Measurements from ENCODE around the gene STMP1. TPM values are rescaled to one million over a fixed set of nuclear protein-coding genes. Genes with fewer than 3 reads are reported as not detected.
"Not testable (repeated sequence)": the region's sequence is repeated elsewhere in the genome, so short reads cannot be mapped to it uniquely, and the experiment has no call there.

STMP1 gene
- total RNA-seq, 1 donor from 2014 or later: 8.0 TPM

- DNase-seq (ENCODE audit: low read depth, low spot score): no peak
These were observed 1.8 kb downstream of the STMP1 start for GRCh38 chr7:135664046-135664589.

- DNase-seq (ENCODE audit: low read depth, low spot score): no peak
These were observed 2.7 kb downstream of the STMP1 start for GRCh38 chr7:135665042-135665441.

GRCh38 chr7:135666156-135666555 lies 3.8 kb downstream of the STMP1 start:
- DNase-seq (ENCODE audit: low read depth, low spot score): no peak

GRCh38 chr7:135666846-135667245 lies 4.5 kb downstream of the STMP1 start:
- no peak for DNase-seq (ENCODE audit: low read depth, low spot score)

- not testable (repeated sequence) for DNase-seq (ENCODE audit: low read depth, low spot score)
These were observed 5.3 kb downstream of the STMP1 start for GRCh38 chr7:135667626-135668025.

GRCh38 chr7:135668852-135669395 lies 6.6 kb downstream of the STMP1 start:
- DNase-seq (ENCODE audit: low read depth, low spot score): not testable (repeated sequence)

GRCh38 chr7:135669774-135670173 lies 7.5 kb downstream of the STMP1 start:
- DNase-seq (ENCODE audit: low read depth, low spot score): no peak

- DNase-seq (ENCODE audit: low read depth, low spot score): no peak
These were observed 7.9 kb downstream of the STMP1 start for GRCh38 chr7:135670179-135670578.

GRCh38 chr7:135672560-135673359 lies 10.4 kb downstream of the STMP1 start:
- DNase-seq (ENCODE audit: low read depth, low spot score): no peak

- no peak for DNase-seq (ENCODE audit: low read depth, low spot score)
These were observed 11.0 kb downstream of the STMP1 start for GRCh38 chr7:135673360-135673706.

- DNase-seq (ENCODE audit: low read depth, low spot score): no peak
These were observed 16.6 kb downstream of the STMP1 start for GRCh38 chr7:135678612-135679575.

- no peak for DNase-seq (ENCODE audit: low read depth, low spot score)
These were observed 19.4 kb downstream of the STMP1 start for GRCh38 chr7:135681762-135682161.

GRCh38 chr7:135682191-135682590 lies 19.9 kb downstream of the STMP1 start:
- no peak for DNase-seq (ENCODE audit: low read depth, low spot score)

- DNase-seq (ENCODE audit: low read depth, low spot score): no peak
These were observed 21.3 kb downstream of the STMP1 start for GRCh38 chr7:135683609-135684008.

- DNase-seq (ENCODE audit: low read depth, low spot score): no peak
These were observed 21.8 kb downstream of the STMP1 start for GRCh38 chr7:135684136-135684535.

- DNase-seq (ENCODE audit: low read depth, low spot score): no peak
These were observed 22.4 kb downstream of the STMP1 start for GRCh38 chr7:135684699-135685098.

GRCh38 chr7:135685306-135686084 lies 23.2 kb downstream of the STMP1 start:
- DNase-seq (ENCODE audit: low read depth, low spot score): no peak

GRCh38 chr7:135687466-135687865 lies 25.2 kb downstream of the STMP1 start:
- DNase-seq (ENCODE audit: low read depth, low spot score): no peak

- peak; percentile 36 for DNase-seq (ENCODE audit: low read depth, low spot score)
These were observed 28.3 kb downstream of the STMP1 start for GRCh38 chr7:135690566-135690965.

GRCh38 chr7:135692055-135692454 lies 29.7 kb downstream of the STMP1 start:
- DNase-seq (ENCODE audit: low read depth, low spot score): peak; percentile 32

GRCh38 chr7:135692606-135693005 lies 30.3 kb downstream of the STMP1 start:
- DNase-seq (ENCODE audit: low read depth, low spot score): not testable (repeated sequence)

All from pulmonary artery endothelial cell (primary cell).